B cell (primary cell): ENCODE data around the gene LENG8. TPM values are rescaled to one million over a fixed set of nuclear protein-coding genes. Genes with fewer than 3 reads are reported as not detected.

Source experiments
- ATAC-seq: fragments of 200-7000 bp; cut with Tn5 transposase; one replicate; pipeline ENCODE4 v1.10.0; 2021; ENCODE audit warnings: low read depth, mild to moderate bottlenecking, moderate number of reproducible peaks, moderate library complexity
- CTCF ChIA-PET: fragments of 350-600 bp; sonication (Branson Sonifier 250); formaldehyde crosslinking; loops from one replicate; lab custom pipeline; 2021; ENCODE audit warnings: antibody characterized with exemption, inconsistent platforms; lab: Charles Lee
- POLR2A ChIA-PET: fragments of 350-600 bp; sonication (Branson Sonifier 250); formaldehyde crosslinking; loops from one replicate; lab custom pipeline; 2021; ENCODE audit warnings: antibody characterized with exemption; lab: Charles Lee
- DNase-seq: peaks from one replicate; pipeline ENCODE4 v3.0.0; 2013
- H2AFZ ChIP-seq: 2 replicates; pipeline ENCODE4 v1.6.1; 2012; ENCODE audit warnings: mild to moderate bottlenecking, low read depth, low read length; ENCODE audit not compliant: insufficient read depth, poor library complexity, severe bottlenecking
- H3K27ac ChIP-seq, 2 donors: 1 replicate in 1 of 2; 2 replicates in 1 of 2; pipeline ENCODE4 v1.5.1; 2012 to 2013; ENCODE audit warnings: low read length in 2 of 2, mild to moderate bottlenecking in 2 of 2, moderate library complexity in 1 of 2
- H3K27me3 ChIP-seq, 4 experiments: fragments of 200-600 bp in 1 of 4; sonication (generic) in 1 of 4; replicated peaks in 1 of 4; 1 replicate in 2 of 4; 2 replicates in 2 of 4; pipeline versions ENCODE4 v1.6.1 to v1.7.0; 2013 to 2016; ENCODE audit warnings: low read length in 3 of 4, mild to moderate bottlenecking in 2 of 4, mixed read lengths in 1 of 4, moderate library complexity in 1 of 4; ENCODE audit not compliant: insufficient read depth in 4 of 4, control insufficient read depth in 3 of 4; ENCODE audit errors: control extremely low read depth in 1 of 4
- H3K36me3 ChIP-seq, 2 experiments: replicated peaks in 1 of 2; 1 replicate in 1 of 2; 2 replicates in 1 of 2; pipeline versions ENCODE4 v1.6.1 to v1.7.1; 2013; ENCODE audit warnings: low read length in 1 of 2; ENCODE audit not compliant: insufficient read depth in 2 of 2, control insufficient read depth in 1 of 2; ENCODE audit errors: control extremely low read depth in 1 of 2, extremely low read depth in 1 of 2
- H3K4me1 ChIP-seq, 2 donors: fragments of 200-600 bp in 1 of 2; sonication (generic) in 1 of 2; 1 replicate in 1 of 2; 2 replicates in 1 of 2; pipeline versions ENCODE4 v1.5.1 to v1.6.1; 2013 to 2017; ENCODE audit warnings: low read length in 2 of 2; ENCODE audit not compliant: control insufficient read depth in 2 of 2, insufficient read depth in 2 of 2
- H3K4me2 ChIP-seq: replicated peaks from 2 replicates; pipeline ENCODE3; 2012; ENCODE audit warnings: mild to moderate bottlenecking, low read depth, low read length; ENCODE audit not compliant: poor library complexity, severe bottlenecking
- H3K4me3 ChIP-seq, 5 experiments: fragments of 200-600 bp in 1 of 5; sonication (generic) in 1 of 5; 1 replicate in 3 of 5; 2 replicates in 2 of 5; pipeline versions ENCODE4 v1.5.1 to v1.7.0; 2011 to 2016; ENCODE audit warnings: low read length in 4 of 5, mild to moderate bottlenecking in 4 of 5, low read depth in 2 of 5, control low read depth in 1 of 5, moderate library complexity in 1 of 5; ENCODE audit not compliant: insufficient read depth in 1 of 5; ENCODE audit errors: control extremely low read depth in 1 of 5, extremely low read depth in 1 of 5
- H3K79me2 ChIP-seq: fragments of 200-600 bp; sonication (generic); one replicate; pipeline ENCODE4 v1.6.0; 2016; ENCODE audit warnings: low read length; ENCODE audit not compliant: control insufficient read depth, insufficient read depth
- H3K9ac ChIP-seq: fragments of 200-600 bp; sonication (generic); 2 replicates; pipeline ENCODE4 v1.6.1; 2017; ENCODE audit warnings: mild to moderate bottlenecking, low read length, moderate library complexity
- H3K9me3 ChIP-seq, 3 donors: one replicate each; pipeline versions ENCODE4 v1.6.1 to v1.7.1; 2013; ENCODE audit warnings: low read length in 2 of 3; ENCODE audit not compliant: control insufficient read depth in 2 of 3, insufficient read depth in 1 of 3; ENCODE audit errors: control extremely low read depth in 1 of 3
- H4K20me1 ChIP-seq: 2 replicates; pipeline ENCODE4 v1.6.0; 2012; ENCODE audit warnings: mild to moderate bottlenecking, low read length; ENCODE audit not compliant: insufficient read depth, control insufficient read depth, poor library complexity, severe bottlenecking
- H3K27ac Mint-ChIP-seq: one replicate; pipeline ENCODE4 v1.8.0; 2021; ENCODE audit warnings: mixed read lengths
- H3K27me3 Mint-ChIP-seq: one replicate; pipeline ENCODE4 v1.8.0; 2021; ENCODE audit warnings: mixed read lengths
- H3K4me1 Mint-ChIP-seq: one replicate; pipeline ENCODE4 v1.8.0; 2021; ENCODE audit warnings: mixed read lengths
- H3K4me3 Mint-ChIP-seq: one replicate; pipeline ENCODE4 v1.8.0; 2021; ENCODE audit warnings: mixed read lengths
- H3K9me3 Mint-ChIP-seq: one replicate; pipeline ENCODE4 v1.8.0; 2022; ENCODE audit warnings: mixed read lengths; ENCODE audit not compliant: insufficient read depth
- EZH2 ChIP-seq: IDR thresholded peaks from 2 replicates; pipeline ENCODE4 v1.6.1; 2012; ENCODE audit warnings: borderline replicate concordance, low read depth, mild to moderate bottlenecking, moderate library complexity, low read length; ENCODE audit not compliant: insufficient read depth, poor library complexity, severe bottlenecking
- WGBS: methylation state at CpG from one replicate; pipeline ENCODE4 v1.1.5; 2013; ENCODE audit warnings: missing lambda C conversion rate; ENCODE audit not compliant: insufficient coverage; 5-methylcytosine and 5-hydroxymethylcytosine counted together
- intact Hi-C: fragments of 100-400 bp; cut with micrococcal nuclease; formaldehyde crosslinking; loops from one replicate; pipeline ENCODE4 v1.10.0; 2022
- polyA plus RNA-seq: library from polyadenylated mRNA; depleted of rRNA; stranded (reverse); fragments of >200 nt; gene quantifications from 2 replicates; pipeline ENCODE4 v1.2.3, GENCODE V29; 2012
- total RNA-seq, 2 donors: library from RNA; stranded (reverse); fragments of 120-200 nt in 1 of 2; gene quantifications; 1 replicate in 1 of 2; 2 replicates in 1 of 2; pipeline versions ENCODE4 v1.2.3 to v1.2.4, GENCODE V29; 2013 to 2022
- TF ChIP-seq, protein P1 (sequence below): fragments of 200-600 bp; IDR thresholded peaks from one replicate; pipeline ENCODE4 v1.8.0; 2022; ENCODE audit warnings: antibody characterized with exemption, mild to moderate bottlenecking

LENG8 gene
- total and polyA plus RNA-seq, 2 donors (not counting 1 experiment from before 2014, with no cell fraction given): 687 to 753 TPM

DNA sequence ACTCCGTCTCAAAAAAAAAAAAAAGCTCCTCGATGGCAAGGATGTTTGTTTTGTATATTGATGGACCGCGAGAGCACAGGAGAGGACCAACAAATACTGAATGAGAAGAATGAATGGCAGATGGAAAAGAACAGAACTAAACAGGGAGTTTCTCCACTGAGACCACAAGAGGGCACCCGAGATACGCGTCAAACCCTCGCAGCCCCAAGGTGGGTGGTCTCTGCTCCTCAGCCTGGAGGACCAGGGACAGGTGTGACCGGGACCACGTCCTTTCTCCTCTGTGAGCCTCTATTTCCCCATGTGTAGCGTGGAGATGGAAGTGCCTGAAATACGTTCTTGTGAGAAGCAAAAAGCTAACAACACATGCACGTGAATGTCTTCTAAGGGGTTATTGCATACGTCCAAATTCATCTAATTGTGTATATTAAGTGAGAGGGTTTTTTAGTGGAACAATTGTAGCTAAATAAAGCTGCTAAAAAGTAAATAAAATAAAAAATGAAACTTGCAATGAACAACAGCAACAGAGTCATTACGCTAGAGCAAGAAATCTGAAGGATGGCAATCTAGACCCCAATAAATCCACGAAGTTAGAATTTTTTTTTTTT, 32.4 kb downstream of the LENG8 start:
- H3K4me1 Mint-ChIP-seq: peaks cover 20% of the 10 kb centered on the region
- 20% methylated on average over 10 of the region's 16 CpGs for WGBS

DNA sequence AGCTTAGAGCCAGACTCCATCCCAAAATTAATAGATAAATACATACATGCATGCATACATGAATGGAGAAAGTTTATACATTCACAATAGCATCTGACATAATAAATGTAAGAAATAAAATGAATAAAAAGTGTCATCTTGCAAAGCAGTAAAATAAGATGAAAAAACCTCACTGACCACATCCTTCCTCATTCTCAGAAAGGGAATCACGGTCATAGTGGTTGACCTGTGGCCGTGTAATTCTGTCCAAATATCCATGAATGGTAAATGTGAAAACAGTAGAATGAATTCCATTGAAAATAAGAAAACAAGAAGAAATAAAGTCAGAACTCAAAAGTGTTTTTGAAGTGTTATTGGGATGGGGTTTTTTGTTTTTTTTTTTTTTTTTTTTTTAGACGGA, 33.9 kb downstream of the LENG8 start:
- Histone ChIP-seq H3K9me3 (no peaks in the 10 kb centered on the region), H3K27me3 (peaks cover 0 to 21% (median 9%) of the 10 kb centered on the region in 4 experiments), H3K9ac (no peak overlapping the region), H2AFZ (no peak overlapping the region), H3K27ac (no peak overlapping the region), H3K79me2 (no peaks in the 10 kb centered on the region), H3K4me2 (peak overlapping the region; percentile 38), H3K36me3 (no peaks in the 10 kb centered on the region), H3K4me1 (peaks cover 15 to 24% of the 10 kb centered on the region in 2 donors), H3K4me3 (no peak overlapping the region), H4K20me1 (no peaks in the 10 kb centered on the region)
- no CpG with 5 or more reads among the region's 3 CpGs for WGBS
- ChIA-PET POLR2A (no interaction called here), CTCF (interaction anchor here (0.6 to 7.2 kb wide), 5 partner anchors 16 to 219 kb away, joined by 3 to 246 read pairs (median 4); no protein-coding TSS in a partner anchor)
- DNase-seq: peak; percentile 42
- intact Hi-C loops: loop anchor here (10.0 kb wide), 1 partner anchor 432 kb away; no protein-coding TSS in a partner anchor
- Mint-ChIP-seq H3K9me3 (no peaks in the 10 kb centered on the region), H3K4me1 (peaks cover 20% of the 10 kb centered on the region), H3K27me3 (peaks cover 40% of the 10 kb centered on the region), H3K4me3 (peak overlapping the region; percentile 34), H3K27ac (no peak overlapping the region)
- no peak for ATAC-seq
- TF ChIP-seq EZH2: no peak
- TF ChIP-seq, protein P1, sequence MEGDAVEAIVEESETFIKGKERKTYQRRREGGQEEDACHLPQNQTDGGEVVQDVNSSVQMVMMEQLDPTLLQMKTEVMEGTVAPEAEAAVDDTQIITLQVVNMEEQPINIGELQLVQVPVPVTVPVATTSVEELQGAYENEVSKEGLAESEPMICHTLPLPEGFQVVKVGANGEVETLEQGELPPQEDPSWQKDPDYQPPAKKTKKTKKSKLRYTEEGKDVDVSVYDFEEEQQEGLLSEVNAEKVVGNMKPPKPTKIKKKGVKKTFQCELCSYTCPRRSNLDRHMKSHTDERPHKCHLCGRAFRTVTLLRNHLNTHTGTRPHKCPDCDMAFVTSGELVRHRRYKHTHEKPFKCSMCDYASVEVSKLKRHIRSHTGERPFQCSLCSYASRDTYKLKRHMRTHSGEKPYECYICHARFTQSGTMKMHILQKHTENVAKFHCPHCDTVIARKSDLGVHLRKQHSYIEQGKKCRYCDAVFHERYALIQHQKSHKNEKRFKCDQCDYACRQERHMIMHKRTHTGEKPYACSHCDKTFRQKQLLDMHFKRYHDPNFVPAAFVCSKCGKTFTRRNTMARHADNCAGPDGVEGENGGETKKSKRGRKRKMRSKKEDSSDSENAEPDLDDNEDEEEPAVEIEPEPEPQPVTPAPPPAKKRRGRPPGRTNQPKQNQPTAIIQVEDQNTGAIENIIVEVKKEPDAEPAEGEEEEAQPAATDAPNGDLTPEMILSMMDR: no peak

More for the DNA sequence above, 32.4 kb downstream of the LENG8 start:
- Histone ChIP-seq H3K4me2 (no peak overlapping the region), H3K4me1 (peaks cover 15 to 24% of the 10 kb centered on the region in 2 donors), H4K20me1 (no peaks in the 10 kb centered on the region), H2AFZ (no peak overlapping the region), H3K9me3 (no peaks in the 10 kb centered on the region), H3K27me3 (peaks cover 0 to 21% (median 9%) of the 10 kb centered on the region in 4 experiments), H3K4me3 (no peak overlapping the region), H3K9ac (no peak overlapping the region), H3K27ac (no peak overlapping the region), H3K36me3 (no peaks in the 10 kb centered on the region), H3K79me2 (no peaks in the 10 kb centered on the region)
- ATAC-seq (peak; percentile 62), DNase-seq (peak; percentile 80)
- Mint-ChIP-seq H3K9me3 (no peaks in the 10 kb centered on the region), H3K27me3 (peaks cover 45% of the 10 kb centered on the region), H3K4me3 (peak overlapping the region; percentile 42), H3K27ac (peak overlapping the region; percentile 38)
- TF ChIP-seq, protein P1: peak; percentile 84
- no peak for TF ChIP-seq EZH2
- ChIA-PET CTCF (interaction anchor here (0.7 to 7.2 kb wide), 26 partner anchors 8 to 700 kb away, joined by 3 to 246 read pairs (median 5); partner anchors contain the start of genes LENG8, LILRB4 and MBOAT7), POLR2A (no interaction called here)
- intact Hi-C loops: loop anchor here (1.0 to 10.0 kb wide), 2 partner anchors 195 to 433 kb away; no protein-coding TSS in a partner anchor
